C4-2B (cell line): ENCODE measurements around the gene RNF41.

Experiments used
- CTCF ChIP-seq: fragments of 450-650 bp; conservative IDR thresholded peaks from 2 replicates; pipeline ENCODE4 v1.5.1; 2017; ENCODE audit warnings: mild to moderate bottlenecking
- ZFX ChIP-seq: fragments of 450-650 bp; IDR thresholded peaks from 2 replicates; pipeline ENCODE4 v1.6.1; 2017

DNA sequence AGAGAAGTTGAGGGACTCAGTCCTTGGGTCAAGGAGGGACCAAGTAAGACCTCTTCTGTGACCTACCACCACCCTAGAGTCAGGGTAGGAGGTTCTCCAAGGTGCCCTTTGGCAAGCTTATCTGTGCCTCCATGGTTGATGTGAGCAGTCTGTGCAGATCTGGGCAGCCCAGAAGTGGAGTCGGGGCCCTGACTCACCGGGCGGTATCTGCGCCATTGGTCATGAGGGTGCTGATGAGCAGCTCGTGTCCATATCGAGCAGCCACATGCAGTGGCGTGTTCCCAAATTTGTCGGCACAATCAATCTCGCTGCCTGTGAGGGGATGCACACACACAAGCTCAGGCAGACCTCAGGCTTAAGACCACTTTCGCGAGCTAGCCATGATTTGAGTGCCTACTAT lies 31.4 kb upstream of the RNF41 start:
- TF ChIP-seq CTCF: no peak
- no peak for TF ChIP-seq ZFX
